Peyer's patch (tissue), 4 donors: ENCODE measurements around the gene PXDC1.

Source experiments
- CTCF ChIP-seq, 6 experiments: fragments of 450-650 bp in 4 of 6; fragments of 200-600 bp in 2 of 6; sonication (generic) in 1 of 6; IDR thresholded peaks; one replicate each; pipeline ENCODE4 v1.5.1; 2017 to 2019; ENCODE audit warnings: antibody characterized with exemption in 6 of 6, mild to moderate bottlenecking in 3 of 6, moderate library complexity in 1 of 6
- POLR2A ChIP-seq, 2 donors: fragments of 450-650 bp; IDR thresholded peaks; one replicate each; pipeline ENCODE4 v1.5.1; 2017; ENCODE audit warnings: antibody characterized with exemption in 2 of 2, mild to moderate bottlenecking in 2 of 2, moderate library complexity in 2 of 2

GRCh38 chr6:3738381-3739131 is 13.0 kb downstream of the PXDC1 start:
- TF ChIP-seq CTCF (IDR thresholded peaks at IDR 0.05) (no peak), POLR2A (IDR thresholded peaks at IDR 0.05) (no peak)
